Fibroblast of skin of left quadriceps (primary cell): ENCODE measurements around the gene HTT.

ENCODE experiments used
- DNase-seq, 2 experiments: peaks; one replicate each; pipeline ENCODE4 v3.0.0-alpha.2; 2013; ENCODE audit warnings: low read depth in 2 of 2

Gene HTT

DNA sequence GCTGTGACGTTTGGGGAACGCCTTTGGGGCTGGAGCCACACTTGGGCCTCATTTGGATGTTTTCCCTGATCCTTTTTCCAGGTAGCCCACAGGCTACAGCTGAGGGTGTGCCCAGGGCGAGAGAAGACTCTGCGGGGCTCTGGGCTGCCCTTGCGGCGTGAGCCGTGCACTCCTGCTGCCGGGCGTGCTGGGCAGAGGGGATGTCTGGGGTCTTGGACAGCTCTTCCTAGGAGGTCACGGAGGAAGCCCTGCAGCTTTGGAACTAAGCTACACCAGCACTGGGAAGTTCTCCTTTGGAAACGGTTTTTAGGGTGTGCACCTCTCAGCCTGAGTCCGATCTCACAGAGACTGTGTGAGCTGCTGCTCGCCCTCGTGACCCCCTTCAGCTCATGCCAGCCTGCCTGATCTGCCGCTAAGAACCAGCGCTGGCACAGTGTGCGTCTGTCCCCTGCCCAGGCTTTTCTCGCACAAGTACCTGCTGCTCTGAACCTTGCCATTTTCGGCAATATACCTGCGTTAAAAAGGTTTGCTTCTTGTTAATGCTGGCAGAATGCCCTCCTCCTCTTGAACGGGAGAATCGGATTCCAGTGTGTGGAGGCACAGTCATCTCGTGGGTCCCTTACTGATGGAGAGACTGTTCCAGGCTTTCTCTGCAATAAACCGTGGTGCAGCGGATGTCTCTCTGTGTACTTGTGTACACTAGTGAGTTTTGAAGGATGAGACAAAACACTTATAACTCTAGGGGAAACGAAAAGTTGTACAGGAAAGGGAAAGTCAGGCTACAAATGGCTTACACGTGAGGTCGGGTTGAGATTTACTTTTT, 188.8 kb downstream of the HTT start:
- no peak for DNase-seq

DNA sequence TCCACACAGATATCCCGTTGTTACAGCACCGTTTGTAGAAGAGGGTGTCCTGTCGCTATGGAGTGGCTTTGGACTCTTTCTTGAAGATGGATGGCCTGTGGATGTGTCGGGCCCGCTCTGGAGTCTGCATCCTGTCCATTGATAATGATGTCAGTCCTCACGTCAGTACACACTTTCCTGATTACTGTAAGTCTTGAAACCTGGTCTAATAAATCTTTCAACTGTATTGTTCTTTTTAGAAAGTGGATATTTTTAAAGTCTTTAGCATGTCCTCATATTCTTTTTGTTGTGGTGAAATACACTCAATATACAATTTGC, 189.4 kb downstream of the HTT start:
- DNase-seq: no peak

DNA sequence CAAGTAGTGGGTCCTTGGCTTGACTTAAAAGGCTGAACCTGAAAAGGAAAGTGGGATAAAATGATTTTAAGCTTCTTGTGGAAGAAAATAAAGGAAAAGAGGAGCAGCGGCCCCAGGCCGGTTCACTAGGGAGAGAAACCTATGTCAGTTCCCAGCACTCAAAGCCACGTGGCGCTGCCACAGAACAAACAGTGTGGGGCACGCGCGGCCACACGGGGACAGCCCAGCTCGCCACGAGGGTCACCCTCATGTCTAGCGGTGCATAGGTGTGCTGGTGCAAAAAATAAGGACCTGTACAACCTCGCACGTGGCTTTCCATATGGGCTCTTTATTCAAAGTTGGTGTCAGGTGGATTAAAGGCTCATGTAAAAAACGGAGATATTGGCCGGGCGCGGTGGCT, 191.6 kb downstream of the HTT start:
- DNase-seq: no peak

DNA sequence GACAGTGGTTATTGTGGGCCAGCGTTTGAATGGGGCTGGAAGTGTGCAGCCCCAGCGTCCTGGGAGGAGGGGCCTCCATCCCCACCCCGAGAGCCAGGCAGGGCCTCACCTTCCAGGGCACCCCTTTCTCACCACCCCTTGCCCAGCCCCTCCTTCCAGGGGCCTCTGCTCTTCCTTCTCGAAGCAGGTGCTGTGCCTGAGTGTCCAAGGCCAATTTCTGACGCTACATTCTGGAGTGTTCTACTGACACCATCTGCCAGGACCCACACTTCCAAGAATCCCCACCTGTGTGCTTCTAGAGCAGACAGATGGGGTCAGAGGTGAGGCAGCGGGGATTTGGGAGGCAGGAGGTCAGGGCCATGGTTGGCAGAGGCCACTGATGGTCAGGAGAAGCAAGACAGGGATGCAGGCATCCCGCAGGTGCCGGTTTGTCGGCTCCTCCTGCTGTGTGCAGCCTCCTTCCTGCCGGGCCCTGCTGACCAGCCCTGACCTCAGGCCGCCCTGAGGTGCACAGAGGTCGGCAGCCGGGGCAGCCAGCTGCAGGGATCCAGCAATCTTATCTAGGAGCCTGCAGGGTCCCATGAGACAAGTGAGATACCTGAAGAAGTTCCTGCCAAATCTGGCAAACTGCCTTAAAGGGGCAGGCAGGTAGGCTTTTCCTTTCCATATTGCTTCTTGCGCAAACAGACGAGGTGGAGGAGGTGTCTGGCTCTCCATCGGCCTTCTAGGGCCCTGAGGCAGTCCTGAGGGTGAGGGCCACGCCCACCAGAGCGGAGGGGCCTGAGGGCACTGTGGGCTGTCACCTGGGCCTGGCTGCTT, 193.3 kb downstream of the HTT start:
- DNase-seq: no peak

DNA sequence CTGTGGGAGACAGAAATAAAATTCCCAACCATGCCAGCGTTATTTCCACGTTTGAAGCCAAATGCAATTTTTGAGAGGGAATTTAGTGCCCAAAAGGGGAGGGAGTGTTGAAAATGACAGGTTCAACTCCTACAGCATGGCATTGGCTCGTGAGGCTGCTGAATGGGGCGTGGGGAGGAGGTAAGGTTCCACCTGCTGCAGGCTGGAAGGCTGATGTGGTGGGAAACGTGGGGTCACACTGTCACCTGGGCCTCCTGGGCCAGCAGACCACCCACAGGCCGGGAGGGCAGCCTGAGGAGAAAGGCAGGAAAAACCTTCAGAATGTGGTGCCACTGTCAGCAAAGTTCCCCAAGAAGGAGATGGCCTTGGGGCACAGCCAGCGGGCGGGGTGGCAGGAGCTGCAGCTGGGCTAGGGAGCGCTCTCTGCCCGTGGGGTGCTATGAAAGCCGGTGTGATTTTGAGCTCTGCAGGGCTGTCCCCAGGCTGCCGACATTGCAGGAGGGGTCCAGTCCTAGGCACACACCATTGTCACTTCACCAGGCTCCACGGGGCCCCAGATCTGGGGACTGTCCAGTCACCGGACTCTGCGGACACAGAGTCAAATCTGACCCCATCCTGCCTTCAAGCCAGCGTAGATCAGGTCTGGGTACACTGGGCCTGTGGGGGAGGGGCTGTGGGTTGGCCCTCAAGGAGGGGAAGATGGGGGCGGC, 194.1 kb downstream of the HTT start:
- DNase-seq: no peak

DNA sequence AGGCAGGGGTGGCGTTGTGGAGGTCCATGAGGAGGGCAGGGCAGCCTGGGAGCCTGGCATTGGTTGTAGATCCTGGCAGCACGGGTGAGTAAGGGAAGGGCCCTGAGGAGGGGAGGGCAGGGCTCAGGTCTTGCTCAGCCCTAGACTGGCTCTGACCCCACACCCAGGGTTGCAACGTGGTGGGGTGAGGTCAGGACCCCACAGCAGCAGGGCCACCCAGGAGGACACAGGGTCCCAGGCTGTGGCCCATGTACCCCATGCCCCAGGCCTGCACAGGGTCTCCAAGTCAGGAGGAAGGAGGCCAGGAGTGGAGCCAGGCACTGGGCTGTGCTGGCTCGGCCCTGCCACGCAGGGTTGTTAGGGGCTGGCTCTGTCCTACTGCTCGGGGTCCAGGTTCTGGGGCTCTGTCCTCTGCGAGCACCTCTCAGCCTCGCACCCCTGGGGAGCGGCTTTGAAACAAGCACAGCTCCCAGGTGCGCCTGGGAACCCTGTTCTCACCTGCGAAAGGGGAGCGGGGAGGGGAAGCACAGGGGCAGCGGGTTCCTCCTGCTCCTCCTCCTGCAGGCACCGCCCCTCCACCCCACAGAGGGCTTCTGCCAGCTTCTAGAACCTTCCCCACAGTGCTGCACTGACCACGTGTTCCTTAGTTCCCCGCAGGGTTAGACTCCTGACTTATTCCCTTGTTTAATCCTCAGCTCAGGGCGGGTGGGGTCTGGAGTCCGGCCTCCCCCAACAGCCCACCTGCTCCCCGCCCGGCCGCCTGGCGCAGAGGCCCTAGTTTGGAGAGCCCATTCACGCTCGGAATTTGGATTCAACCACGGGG, 194.8 kb downstream of the HTT start:
- DNase-seq: no peak

DNA sequence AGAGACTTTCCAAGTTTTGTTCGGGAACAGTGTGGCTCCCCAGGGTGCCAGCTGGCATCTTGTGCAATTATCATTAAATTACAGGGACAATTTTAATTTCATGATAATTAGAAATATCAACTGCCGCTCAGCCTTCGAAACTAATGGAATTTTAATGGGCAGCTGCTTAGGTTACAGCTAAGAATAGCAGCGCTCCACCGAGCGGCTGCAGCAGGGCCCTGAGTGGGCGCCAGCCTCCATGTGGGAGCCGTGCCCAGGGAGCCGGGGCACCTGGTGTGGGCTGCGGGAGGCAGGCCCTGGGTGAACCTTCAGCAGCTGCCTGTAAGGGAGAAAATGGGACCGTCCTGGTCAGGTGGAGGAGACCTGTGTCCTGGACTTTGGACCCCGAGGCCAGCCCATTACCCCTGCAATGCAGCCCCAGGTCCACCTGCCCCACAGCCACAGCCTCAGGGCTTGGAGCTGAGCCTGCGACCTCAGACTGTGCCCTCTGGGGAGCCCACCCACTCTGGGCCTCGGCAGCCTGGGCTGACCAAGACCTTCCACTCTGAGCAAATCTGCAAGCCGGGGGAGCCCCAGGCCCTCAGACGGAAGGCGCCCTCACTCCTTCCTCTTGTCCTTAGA, 195.6 kb downstream of the HTT start:
- DNase-seq: no peak

DNA sequence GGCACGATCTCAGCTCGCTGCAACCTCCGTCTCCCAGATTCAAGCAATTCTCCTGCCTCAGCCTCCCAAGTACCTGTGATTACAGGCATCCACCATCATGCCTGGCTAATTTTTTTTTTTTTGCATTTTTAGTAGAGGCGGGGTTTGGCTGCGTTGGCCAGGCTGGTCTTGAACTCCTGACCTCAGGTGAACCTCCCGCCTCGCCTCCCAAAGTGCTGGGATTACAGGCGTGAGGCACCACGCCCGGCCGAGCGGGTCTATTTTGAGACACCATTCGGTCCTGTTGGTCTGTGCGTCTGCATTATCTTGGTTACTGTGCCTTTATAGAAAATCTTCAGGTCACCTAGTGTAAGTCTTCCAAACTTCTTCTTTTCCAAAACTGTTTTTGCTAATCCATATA, 196.7 kb downstream of the HTT start:
- DNase-seq: no peak

DNA sequence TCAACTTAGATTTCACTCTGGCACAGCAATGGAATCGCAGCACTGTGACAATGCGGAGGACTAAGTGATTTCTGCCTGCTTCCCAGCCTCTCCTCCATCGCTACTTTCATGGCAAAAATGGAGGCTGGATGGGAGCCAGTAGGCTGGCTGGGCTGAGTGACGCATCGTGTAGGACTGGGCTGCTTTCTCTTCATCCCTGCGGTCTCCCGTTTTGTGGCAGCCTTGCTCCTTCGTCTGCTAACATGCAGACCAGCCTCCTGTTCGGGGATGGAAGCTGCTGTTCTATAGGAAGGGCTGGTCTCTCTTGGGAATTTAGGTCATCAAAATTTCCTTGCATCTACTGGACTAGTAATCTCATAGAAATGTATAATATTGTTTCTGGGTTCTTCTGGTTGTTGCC, 202.5 kb downstream of the HTT start:
- peak in 1 of 2 experiments; percentile 12 for DNase-seq

DNA sequence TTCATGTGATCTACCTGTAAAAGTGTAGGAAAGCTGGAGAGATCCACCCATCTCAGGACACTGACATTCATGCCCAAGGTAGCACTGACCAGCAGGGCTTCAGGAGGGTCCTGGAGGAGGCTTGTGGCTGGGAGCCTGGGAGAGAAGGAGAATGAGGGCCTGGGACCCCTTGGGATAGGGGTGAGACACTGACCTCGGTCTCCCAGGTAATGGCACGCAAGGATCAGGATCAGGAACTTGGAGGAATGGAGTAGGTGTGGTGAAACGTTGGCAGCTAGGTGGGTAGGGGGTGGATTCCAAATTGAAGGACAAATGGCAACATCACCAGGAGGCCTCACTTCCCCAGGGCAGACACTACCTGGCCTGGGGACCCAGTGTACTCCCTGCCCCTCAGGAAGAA, 206.0 kb downstream of the HTT start:
- no peak for DNase-seq

DNA sequence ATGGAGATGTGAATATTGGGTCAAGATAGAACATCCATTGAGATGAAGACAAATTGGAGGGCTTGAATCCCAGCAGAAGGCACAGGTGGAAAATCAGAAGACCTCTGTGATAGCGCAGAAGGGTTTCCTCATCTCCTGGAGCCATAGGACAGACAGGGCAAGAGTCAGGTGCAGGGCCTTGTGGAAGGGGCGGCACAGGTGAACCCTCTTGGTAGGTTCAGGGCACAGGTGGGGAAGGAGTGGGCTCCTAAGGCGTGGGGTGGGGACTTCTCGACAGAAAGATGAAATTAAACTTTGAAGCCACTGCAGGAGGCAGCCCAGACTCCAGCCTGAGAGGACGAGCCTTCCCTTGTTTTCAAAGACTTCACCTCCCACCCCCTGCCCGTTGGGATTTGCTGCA, 209.0 kb downstream of the HTT start:
- no peak for DNase-seq

DNA sequence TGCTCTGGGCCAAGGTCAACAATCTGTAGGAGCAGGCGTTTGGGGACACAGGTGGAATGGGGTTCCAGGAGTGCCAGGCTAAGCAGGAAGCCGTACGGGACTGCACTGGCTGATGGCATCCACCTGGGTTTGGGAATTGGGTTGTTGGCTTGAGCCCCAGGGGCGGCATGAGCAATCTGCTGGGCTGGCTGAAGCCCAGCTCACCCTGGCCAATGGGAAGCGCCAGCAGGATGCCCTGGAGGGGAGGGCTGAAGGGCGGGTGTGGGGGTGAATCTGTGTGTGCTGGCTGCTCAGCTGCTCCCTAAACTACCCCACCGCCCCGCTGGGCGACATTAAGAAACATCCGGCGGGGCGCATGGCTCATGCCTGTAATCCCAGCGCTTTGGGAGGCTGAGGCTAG, 209.4 kb downstream of the HTT start:
- DNase-seq: no peak

DNA sequence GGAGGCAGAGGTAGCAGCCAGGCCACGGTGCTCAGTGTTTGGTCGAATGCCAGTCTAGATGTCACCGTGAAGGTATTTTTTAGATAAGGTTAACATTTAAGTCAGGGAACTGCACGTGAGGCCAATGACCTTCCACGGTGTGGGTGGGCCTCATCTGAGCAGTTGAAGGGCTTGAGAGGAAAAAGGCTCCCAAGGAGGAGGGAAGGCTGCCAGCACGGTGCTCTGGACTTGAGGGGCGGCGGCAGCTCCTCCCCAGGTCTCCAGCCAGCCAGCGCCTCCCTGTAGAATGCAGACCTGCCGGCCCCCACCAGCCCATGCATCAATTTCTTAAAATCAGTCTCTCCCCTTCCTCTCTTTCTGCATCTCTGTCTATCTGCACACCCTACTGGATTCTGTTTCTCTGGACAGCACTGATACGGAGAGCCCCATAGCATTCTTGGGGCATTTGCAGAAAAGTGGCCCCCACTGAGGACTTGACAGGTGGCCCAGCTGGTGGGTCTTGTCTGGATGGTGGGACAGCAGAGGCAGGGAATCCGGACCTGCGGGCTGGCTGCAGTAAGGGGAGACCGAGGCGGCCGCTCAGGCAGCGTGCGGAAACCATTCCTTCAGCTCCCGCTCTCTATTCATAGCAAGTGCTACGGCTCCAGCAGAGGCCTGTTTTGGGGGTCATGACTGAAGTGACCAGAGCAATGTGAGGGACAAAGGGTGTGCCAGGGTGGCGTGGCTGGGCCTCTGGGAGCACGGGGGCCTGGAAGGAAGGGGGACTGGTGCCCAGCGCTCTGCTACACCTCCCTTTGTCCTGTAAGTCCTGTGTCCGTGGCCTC, 210.5 kb downstream of the HTT start:
- DNase-seq: no peak

DNA sequence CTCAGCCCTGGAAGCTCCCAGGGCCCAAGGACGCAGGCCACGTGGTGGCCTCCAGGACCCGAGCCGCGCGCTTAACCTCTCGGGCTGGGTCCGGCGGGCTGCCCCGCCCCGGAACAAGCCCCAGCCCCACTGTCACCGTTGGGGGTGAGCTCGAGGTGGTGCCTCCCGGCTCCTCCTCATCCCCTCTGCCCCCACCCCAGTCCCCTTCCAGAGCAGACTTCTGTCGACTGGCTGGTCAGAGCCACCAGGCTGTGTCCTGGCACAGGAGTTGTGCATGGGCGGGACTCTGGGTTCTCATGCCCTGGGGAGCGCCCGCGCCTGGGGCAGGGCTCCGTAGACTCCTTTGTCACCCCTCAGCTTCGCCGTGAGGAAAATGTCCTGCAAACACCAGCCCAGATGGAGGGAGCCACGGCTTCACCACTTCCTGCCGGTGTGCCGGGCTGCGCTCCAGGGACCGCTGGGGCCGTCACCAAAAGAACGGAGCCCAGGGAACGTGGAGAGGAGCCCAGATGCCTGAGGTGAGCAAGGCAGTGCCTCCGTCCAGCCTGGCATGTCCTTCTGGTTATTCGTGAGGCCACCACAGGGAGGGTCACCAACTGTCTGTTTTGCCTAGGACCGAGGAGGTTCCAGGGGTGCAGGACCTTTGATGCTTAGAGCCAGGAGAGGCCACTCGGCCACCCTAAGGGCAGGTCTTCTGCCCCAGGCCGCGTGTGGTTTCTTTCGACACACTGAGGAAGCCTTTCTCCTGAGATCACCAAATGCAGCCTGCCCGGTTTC, 211.3 kb downstream of the HTT start:
- no peak for DNase-seq

DNA sequence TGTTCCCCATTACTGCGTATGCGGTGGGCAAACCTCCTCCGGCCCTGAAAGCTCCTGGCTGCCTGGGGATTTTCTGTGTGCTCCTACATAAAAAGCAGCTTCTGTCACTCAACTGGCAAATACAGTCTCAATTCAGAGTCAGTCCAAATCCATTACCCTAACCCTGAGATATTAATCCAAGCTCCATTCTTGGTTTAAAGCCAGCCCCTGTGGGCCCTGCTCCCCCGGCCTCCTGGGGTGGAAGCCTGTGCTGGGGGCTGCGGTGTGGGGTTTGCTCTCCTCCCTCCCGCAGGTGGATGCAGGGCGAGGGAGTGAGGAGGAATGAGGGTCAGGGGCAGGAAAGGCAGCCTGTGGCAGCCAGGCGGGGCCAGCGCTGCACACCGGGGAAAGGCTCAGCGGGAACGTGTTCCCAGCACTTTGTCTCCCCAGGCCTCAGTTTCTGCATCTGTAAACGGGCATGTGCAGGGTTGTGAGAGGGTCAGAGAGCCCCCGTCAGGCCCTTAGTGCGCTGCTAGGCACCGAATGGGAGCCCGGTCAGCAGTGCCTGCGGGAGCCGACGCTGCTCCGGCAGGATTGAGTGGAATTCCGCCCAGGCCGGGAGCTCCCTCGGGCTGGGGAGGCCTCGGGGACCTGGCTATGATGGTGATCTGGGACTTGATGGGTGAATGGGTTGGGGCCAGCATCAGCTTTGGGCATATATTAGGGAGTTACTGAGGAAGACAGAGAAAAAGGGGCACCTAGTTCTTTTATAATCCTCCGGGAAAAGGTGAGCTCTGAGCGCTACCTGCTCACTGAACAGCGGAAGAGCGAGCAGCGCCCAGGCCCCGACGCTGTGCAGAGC, 212.1 kb downstream of the HTT start:
- no peak for DNase-seq

DNA sequence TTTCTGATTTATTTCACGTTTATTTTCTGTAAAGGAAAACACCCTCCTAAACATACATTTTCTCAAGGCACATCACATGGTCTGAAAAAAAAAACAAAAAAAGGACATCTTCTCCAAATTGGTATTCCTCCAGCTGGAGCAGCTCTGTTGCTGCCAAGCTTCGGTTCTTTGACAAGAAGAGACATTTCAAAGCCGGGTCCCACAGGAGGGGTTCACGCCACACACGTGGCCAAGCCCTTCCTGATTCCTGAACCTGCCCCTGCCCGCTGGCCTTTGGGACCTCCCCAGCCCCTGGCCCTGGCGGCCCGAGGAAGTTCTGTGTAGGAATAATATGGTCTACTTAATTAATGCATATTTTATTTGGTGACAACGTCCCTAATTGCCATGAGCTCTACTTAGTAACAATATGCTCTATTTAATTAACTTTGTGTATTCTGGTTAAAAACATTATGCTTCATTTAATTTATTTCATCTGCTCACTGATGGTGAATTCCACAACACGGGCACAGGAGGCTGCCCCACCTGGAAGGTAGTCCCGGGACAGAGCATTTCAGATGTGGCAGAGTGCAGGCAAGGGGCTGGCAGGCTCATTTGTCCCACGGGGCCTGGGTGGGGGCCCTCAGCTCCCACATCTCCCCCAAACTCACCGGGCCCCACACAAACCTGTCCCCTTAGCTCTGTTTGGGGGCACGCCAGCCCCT, 212.9 kb downstream of the HTT start:
- no peak for DNase-seq

DNA sequence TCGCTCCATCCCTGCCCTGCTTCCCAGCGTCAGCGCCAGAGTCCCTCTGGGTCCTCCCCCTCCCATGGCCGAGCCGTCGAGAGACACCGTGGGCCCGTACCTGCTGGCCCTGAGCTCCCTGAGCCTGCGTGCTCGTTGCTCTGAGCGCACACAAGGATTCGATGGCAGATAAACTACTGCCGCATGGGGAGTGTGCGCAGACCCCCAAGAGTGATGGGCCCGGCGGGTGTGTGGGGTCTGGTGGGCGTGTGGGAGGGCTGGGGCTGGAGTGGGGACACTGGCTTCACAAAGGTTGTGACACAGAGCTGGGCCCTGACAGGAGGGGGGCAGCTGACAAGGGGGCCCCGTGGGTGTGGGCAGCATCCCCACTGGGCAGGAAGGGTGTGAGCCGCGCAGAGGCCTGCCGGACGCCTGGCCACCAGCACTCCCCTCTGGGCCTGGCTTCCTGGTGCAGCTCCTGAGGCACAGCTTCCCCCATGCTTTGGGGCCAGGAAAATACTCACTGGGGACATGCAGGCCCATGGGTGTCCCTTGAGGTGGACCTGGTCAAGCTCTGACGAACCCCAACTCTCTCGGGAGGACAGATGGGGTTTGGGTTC, 213.6 kb downstream of the HTT start:
- DNase-seq: no peak
